SU-DHL-6 (cell line): ENCODE data around the gene CFAP410.

Source experiments
- CTCF ChIP-seq: fragments of 200-600 bp; sonication (generic); IDR thresholded peaks from one replicate; pipeline ENCODE4 v1.5.1; 2017; ENCODE audit warnings: antibody characterized with exemption, mild to moderate bottlenecking, low read length, moderate library complexity; ENCODE audit not compliant: insufficient read depth, poor library complexity, severe bottlenecking
- EZH2phosphoT487 ChIP-seq: fragments of 200-600 bp; sonication (generic), shearing (Covaris generic); conservative IDR thresholded peaks from 2 replicates; pipeline ENCODE4 v1.6.1; 2018; ENCODE audit warnings: mild to moderate bottlenecking, antibody characterized with exemption, low read length, moderate library complexity, mixed read lengths

- no peak for TF ChIP-seq CTCF
- TF ChIP-seq EZH2phosphoT487: no peak
Observed at GRCh38 chr21:44331209-44331608, 8.0 kb downstream of the CFAP410 start.
